HL-60/S4 (cell line): ENCODE results near the gene AMIGO2.
"Not testable (repeated sequence)": the region's sequence is repeated elsewhere in the genome, so short reads cannot be mapped to it uniquely, and the experiment has no call there.

Experiments used
- in situ Hi-C: fragments of 300-500 bp; cut with MboI; formaldehyde crosslinking; loops from 2 replicates; pipeline ENCODE4 v1.14.3; 2022; ENCODE audit warnings: low sequenced_read_pairs

The AMIGO2 gene

DNA sequence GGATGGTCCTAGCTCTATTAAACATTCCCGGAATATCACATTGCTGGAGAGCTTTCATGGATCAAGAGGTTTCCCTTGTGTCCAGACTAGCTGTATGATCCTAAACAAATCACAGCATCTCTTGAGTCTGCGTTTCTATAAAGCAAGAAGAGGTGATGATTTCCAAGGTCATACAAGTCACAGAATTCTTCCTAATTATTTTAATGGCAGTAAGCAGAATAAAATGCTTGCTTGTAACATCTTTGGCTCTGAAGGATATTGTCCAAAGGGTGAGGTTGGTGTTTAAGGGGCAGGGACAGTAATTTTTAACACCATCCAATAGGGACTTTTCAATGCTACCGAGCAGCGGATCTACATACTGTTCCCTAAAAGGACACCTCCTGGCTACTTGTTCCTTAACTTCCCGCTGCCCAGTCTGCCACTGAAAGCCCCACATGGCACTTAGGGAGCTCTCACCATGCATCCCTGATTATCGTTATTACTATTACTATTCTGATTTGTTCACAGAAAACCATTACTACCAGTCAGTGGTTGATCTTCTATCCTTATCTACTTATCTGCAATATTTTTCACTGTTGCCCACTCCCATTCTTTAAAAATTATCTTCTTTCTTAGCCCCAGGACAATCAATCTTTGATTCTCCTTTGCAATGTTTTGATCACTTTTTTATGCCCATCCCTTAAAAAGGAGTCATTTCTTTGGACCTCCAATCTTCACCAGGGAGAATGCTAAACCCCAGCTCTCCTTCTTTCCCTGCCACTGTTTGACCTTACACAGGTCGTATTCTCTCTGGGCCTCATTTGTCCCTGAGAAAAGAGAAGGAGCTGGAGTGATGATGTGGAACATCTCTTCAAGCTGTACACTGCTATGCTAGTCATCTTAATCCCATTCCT is 4.3 kb downstream of the AMIGO2 start:
- in situ Hi-C loops, result no loop called here

DNA sequence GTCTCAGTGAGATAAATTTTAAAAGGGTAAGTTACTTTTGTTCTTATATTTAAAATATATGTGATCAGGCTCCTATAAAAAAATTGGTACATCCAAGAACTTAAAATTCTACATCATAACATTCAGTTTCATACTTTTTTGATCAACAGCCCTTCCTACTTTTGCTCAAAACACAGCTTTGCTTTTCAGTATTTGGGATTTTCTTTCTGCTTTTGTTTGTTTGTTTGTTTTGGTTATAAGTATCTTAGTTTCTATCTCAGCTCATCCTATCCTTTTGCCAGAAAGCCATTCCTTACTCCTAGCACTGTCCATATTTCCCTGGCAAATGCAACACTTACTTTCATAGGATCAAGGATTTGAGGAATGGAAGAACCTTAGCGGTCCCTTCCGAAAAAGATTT is 5.0 kb downstream of the AMIGO2 start:
- in situ Hi-C loops, result no loop called here

DNA sequence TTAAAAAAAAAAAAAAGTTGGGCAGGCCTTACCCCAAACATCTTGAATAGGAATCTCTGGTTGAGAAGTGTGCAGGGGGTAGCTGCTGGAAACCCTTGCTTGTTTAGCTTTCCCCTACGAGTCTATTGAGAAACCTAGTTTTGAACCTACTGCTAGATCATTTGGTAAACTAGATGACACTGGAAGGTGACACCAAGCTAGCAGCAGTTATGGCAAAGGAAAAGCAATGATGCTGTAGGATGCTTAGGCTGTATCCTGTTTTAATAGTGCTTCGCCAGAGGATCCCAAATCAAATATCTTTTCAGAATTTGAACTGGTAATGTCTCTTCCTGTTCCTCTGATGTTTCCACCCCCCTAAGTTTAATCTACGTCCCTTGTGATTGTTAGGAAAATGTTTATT is 5.8 kb downstream of the AMIGO2 start:
- in situ Hi-C loops, result no loop called here

DNA sequence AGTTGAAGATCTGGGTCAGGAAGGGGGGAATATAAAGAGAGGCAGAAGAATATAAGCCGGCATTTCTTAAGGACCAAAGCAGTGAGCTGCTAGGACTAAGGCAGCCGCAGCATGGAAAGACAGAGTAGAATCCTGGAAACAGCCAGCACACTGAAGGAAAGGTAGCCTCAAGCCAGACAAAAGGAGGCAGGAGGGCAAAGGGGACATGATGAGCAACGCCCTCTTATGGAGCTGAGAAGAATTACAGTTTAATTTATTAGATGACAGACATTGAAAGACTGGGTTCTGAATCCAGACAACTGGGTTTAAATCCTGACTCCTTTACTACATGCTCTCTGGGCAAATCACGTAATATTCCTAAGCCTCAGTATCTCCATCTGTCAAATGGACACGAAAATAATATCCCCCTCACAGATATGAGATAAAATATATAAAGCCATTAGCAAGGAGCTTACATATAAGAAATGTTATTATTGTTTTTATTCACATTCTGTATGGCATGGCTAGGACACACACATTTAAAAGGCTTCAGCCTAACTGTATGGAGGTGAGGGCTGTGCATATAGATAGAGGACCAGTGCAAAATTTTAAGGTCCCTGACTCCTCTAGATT is 8.4 kb downstream of the AMIGO2 start:
- in situ Hi-C loops, result no loop called here

DNA sequence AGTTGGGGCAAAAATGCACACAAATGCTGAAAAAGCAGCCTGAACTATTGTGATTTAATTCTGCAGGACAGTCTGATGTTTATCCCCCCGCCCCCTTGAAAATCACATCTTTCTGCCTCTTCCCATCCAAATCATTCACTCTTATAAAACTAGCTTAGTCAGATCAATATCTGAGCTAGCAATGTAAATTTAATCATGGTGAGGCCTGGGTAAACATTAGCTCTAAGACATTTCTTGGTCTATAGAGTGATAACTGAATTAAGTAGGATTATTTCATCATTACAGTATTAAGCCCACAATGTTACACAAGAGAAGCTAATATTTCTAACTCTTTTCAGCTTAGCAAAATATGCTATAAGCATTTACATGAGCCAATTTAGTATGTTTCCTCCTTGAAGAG is 9.4 kb downstream of the AMIGO2 start:
- in situ Hi-C loops, result no loop called here

DNA sequence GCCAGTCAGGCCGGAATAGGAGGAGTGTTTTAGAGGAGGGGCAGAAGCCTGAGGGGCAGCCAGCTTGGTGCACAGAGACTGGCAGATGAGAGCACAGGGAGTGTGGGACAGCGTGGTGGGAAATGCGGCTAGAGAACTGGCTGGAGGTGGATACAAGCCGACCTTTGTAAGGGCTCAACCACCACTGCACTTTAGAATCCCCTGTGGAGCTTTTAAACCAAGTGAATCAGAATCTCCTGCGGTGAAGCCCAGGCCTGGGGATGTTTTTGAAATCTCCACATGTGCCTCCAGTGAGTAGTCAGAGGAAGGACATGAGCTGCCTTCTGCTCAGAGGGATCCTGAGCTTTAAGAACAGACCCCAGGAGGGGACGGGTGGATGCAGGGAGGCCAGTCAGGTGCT is 11.2 kb downstream of the AMIGO2 start:
- in situ Hi-C loops, result no loop called here

DNA sequence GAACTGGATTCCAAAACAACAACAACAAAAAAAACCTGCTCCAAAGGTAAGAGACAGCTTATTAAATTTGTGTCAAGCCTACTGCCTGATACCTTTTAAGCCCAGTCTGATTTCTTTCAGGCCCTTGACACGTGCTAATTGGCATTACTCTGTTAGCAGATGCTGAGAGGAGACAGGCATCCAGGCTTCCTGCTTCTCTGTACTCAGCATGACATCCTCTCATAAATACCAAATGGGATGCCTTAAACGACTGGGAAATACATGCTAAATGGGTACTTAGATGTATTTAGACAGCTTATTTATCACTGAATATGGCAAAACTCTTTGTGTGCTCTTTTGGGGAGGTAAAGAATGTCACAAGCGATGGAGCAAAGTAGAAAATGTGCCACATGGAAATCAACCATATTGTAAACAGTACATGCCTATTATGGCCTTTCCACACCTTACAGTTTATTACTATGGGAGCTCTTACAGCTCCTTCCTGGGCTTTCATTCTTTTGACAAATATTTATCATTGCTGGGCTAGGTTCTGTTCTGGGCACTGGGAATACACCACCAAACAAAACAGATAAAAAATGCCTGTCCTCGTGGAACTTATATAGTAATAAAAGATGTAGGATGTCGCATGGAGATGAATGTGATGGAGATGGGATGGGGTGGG is 11.9 kb downstream of the AMIGO2 start:
- in situ Hi-C loops, result no loop called here

DNA sequence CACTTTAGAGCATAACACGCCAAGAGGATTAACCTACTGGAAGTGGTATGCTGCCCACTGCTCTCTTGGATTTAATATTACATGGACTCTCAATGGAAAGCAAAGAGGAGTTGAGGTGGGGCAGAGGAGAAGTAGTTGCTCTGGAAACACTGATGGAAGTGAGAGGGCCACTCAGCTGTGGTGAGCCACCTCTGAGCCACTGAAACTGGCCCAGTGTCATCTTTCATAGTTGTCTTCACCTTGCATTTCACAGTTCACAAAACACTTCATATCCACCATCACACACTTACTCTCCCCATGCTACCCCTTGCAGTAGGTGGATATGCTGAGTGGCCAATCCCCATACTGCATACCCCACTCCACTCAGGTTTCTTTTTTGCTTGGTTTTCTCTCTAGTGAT is 12.6 kb downstream of the AMIGO2 start:
- in situ Hi-C loops, result no loop called here

DNA sequence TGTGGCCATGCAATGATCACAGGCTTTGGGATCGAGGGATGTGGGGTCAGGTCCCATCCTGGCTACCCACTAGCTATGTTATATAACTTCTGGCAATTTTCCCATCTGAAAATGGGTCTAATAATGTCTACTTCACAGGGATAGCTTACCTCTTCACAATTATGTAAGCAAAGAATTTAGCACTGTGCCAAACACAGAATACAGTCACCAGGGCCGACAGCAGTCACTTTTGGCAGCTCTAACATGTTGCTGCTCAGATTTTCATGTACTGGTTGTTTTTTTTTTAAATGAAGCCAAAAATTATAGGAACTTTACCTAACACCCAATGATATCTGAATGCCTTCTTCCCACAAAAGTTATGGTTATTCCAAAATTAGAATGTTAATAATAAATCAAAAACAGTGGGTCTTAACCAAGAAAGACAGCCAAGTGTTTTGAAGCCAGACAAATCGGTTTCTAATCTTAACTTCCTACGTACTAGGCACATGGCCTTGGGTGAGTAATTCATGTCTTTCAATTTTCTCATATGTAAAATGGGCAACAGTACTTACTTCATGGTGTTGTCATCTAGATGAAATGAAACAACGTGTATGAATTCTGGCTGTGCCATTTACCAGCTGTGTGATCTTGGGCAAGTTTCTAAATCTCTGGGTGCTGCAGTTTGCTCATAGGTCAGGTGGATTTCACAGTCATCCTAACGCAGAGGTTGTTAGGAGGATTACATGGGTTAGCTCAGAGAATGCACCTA is 13.3 kb downstream of the AMIGO2 start:
- in situ Hi-C loops, result no loop called here

DNA sequence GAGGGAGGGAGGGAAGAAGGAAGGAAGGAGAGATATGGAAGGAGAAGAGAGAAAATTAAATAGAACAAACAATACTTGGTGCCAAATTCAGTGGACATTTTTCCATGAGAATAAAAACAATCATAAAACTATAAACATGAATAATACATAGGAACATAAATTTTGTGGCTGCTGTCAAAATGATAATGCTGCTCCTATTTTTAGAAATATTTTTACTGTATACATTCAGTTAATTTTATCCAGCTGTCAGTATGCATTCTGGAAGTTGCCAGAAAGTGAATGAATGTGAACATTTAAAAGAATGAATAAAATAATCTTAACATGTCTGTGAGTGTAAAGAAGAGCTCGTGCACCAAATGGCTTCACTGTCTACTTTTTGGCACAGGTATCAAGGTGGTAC is 14.2 kb downstream of the AMIGO2 start:
- in situ Hi-C loops, result no loop called here

DNA sequence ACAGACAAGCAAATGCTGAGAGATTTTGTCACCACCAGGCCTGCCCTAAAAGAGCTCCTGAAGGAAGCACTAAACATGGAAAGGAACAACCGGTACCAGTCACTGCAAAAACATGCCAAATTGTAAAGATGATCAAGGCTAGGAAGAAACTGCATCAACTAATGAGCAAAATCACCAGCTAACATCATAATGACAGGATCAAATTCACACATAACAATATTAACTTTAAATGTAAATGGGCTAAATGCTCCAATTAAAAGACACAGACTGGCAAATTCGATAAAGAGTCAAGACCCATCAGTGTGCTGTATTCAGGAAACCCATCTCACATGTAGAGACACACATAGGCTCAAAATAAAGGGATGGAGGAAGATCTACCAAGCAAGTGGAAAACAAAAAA is 21.1 kb downstream of the AMIGO2 start:
- in situ Hi-C loops, result not testable (repeated sequence)

DNA sequence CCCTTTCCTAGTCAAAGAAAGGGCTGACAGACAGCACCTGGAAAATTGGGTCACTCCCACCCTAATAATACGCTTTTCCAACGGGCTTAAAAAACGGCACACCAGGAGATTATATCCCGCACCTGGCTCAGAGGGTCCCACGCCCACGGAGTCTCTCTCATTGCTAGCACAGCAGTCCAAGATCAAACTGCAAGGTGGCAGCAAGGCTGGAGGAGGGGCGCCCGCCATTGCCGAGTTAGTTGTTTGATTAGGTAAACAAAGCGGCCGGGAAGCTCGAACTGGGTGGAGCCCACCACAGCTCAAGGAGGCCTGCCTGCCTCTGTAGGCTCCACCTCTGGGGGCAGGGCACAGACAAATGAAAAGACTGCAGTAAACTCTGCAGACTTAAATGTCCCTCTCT is 22.8 kb downstream of the AMIGO2 start:
- in situ Hi-C loops, result not testable (repeated sequence)

DNA sequence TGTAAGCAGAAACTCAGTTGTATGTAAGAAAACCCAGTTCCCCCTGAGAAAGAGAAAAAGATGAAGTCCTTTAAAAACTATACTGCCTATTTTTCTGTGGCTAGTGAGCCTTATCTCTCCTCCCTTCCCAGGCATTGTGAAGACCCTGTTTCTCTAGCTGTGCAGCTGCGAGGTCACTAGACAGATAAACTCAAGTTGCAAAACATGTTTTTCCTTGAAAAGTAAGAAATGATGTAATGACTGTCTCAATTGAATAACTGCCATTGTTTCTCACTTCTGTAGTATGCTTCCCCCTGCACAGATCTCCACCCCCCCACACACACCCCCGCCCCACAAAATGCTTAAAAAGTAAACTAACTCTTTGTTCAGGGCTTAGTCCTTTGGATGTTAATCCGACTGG is 23.9 kb downstream of the AMIGO2 start:
- in situ Hi-C loops, result not testable (repeated sequence)

DNA sequence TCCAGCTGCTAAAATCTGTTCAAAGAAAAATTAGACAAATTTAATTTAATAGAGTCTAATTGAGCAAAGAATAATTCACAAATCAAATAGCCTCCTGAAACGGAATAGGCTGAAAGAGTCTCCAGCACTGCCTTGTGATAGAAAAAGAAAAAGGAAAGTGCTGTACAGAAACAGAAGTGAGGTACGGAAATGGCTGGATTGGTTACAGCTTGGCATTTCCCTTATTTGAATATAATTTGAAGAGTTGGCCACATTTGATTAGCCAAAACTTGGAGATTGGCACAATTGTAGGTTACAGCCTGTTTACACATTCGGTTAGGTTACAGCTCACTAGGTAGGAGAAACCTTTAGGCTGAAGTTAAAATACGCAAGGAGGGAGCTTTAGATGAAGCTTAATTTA is 25.1 kb downstream of the AMIGO2 start:
- in situ Hi-C loops, result no loop called here

DNA sequence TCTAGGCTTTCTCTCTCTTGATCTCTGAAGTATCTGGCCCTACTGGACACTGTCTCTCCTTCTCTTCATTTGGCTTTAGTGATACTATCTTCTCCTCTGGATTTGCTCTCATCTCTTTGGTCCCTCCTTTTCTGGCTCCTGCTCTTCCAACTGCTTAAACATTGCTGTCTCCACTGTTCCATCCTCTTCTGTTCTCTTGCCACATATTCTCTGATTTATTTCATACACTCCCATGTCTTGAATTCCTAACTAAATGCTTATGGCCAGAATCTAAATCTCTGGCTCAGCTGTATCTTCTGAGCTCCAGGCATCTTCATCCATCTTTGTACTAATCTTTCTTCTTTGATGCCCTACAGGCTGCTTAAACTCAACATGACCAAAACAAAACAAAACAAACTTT is 25.8 kb downstream of the AMIGO2 start:
- in situ Hi-C loops, result no loop called here

DNA sequence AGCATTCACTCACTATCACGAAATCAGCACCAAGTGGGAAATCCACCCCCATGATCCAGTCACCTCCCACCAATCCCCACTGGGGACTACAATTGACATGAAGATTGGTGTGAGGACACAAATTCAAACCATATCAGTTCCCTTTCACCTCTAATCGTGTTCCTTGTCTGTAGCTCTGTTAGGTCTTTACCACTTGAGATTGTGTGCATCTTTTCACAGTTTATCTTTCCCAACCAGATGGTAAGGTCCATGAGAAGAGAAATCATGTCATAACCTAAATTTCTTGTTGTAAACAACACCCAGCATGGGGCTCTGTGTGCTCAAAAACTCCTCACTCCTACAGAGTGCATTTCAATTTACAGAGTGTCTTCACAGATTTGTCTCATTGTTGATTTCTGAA is 27.5 kb downstream of the AMIGO2 start:
- in situ Hi-C loops, result no loop called here

DNA sequence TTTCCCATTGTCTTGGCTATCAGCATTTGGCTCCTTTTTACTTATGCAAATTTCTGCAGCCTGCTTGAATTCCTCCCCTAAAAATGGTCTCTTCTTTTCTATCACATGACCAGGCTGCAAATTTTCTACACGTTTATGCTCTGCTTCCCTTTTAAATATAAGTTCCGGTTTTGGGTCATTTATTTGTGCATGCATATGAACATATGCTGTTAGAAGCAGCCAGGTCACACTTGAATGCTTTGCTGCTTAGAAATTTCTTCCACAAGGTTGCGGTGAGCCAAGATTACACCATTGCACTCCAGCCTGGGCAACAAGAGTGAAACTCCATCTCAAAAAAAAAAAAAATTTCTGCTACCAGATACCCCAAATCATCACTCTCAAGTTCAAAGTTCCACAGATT is 28.5 kb downstream of the AMIGO2 start:
- in situ Hi-C loops, result not testable (repeated sequence)

DNA sequence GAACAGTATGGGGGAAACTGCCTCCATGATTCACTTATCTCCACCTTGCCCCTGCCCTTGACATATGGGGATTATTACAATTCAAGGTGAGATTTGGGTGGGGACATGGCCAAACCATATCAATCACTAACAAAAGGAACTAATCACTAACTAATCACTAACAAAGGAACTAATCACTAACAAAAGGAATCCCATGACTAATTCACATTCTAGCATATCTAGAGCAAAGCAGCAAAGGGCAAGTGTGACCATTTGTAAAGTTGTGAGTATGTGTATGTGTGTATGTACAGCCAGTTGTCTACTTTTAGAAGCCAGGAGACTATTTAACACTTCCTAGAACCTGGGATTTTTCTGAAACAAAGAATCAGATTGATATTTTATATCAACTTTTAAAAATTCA is 31.2 kb downstream of the AMIGO2 start:
- in situ Hi-C loops, result no loop called here

DNA sequence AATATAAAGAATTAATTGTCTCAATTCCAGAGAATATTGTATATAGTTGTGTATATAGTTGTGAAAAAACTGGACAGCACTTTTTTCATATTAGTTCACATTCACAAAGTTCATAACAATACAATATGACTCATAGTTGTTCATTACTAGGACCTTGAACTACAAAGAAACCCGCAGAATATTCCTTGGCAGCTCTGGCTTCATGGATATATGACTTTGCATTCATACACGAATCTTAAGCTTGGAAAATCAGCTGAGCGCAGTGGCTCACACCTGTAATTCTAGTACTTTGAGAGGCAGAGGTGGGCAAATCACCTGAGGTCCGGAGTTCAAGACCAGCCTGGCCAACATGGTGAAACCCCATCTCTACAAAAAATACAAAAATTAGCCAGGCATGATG is 38.4 kb downstream of the AMIGO2 start:
- in situ Hi-C loops, result no loop called here

DNA sequence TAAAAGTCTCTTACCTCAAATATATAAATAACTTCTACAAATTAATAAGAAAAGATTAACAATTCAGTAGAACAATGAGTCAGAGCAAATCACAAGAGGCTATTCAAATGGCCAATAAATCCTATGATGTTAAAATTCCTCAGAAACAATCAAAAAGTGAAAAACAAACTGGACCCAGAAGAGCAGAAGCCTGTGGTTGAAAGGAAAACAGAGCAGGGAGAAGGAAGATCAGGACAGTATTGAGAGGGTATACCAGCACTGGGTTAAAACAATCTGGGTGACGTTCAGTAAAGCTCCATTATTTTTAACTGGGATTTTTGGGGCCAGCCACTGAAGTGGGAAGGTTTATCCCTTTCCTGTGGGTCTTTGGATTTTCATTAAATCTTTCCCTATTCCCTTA is 40.0 kb downstream of the AMIGO2 start:
- in situ Hi-C loops, result loop anchor here (10.0 kb wide), 1 partner anchor 265 kb away; no protein-coding TSS in a partner anchor

DNA sequence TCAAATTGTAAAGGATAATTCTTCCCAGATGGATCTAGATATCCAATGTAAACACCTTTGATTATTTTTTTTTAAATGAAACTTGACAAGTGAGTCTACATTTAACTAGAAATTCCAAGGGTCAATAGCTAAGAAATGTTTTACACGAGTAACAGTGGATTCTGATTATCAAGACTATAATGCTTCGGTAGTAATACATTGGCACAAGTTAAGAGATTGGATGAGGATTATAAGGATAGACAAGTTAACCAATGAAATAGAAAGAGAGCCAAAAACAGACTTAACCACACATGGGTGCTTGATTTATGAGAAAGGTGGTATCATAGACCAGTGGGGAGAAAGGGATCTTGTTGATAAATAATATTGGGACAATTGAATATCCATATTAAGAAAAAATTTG is 40.7 kb downstream of the AMIGO2 start:
- in situ Hi-C loops, result loop anchor here (10.0 kb wide), 1 partner anchor 266 kb away; no protein-coding TSS in a partner anchor
